Memory B cell (primary cell): ENCODE results near the gene MAGI3.

Experiments
- ATAC-seq: fragments of 150-1000 bp; cut with Tn5 transposase; 2 replicates; pipeline ENCODE4 v1.10.0; 2021; ENCODE audit warnings: low read depth, mild to moderate bottlenecking, moderate library complexity
- DNase-seq, 2 donors: peaks; one replicate each; pipeline ENCODE4 v3.0.0; 2022; ENCODE audit warnings: low spot score in 2 of 2
- H3K27ac Mint-ChIP-seq: one replicate; pipeline ENCODE4 v1.8.0; 2022; ENCODE audit warnings: mild to moderate bottlenecking, moderate library complexity, mixed read lengths
- H3K27me3 Mint-ChIP-seq: one replicate; pipeline ENCODE4 v1.8.0; 2022; ENCODE audit warnings: mixed read lengths
- H3K36me3 Mint-ChIP-seq: one replicate; pipeline ENCODE4 v1.8.0; 2022; ENCODE audit warnings: mild to moderate bottlenecking, mixed read lengths
- H3K4me1 Mint-ChIP-seq: one replicate; pipeline ENCODE4 v1.8.0; 2022; ENCODE audit warnings: mixed read lengths
- H3K4me3 Mint-ChIP-seq: one replicate; pipeline ENCODE4 v1.8.0; 2022; ENCODE audit warnings: mild to moderate bottlenecking, moderate library complexity, mixed read lengths
- H3K9me3 Mint-ChIP-seq: one replicate; pipeline ENCODE4 v1.8.0; 2022; ENCODE audit warnings: mixed read lengths

Gene MAGI3

DNA sequence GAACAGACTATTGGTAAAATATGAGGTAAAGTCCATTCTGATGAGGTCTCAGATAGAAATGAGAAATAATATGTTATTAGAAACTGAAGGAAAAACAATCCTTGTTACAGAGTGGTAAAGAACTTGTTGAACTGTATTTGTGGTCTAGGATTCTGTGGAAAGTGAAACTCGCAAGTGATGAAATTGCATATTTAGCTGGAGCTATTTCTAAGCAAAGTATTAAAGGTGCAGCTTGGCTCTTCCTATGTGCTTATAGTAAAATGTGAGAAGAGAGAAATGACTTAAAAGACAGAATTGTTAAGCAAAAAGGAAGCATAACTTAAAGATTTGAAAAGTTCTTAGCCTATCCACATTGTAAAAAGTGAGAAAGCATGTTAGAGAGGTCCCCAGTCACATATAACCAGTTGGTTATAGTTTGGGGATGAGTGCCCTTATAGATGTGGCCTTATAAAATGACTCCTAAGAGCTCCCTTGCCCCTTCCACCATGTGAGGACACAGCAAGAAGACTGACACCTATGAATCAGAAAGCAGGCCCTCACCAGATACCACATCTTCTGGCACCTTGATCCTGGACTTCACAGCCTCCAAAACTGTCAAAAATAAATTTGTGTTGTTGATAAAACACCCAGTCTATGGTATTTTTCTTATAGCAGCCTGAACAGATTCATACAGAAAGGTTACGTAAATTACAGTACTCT is 344.2 kb downstream of the MAGI3 start:
- ATAC-seq (no peak), DNase-seq (no peak)
- Mint-ChIP-seq H3K27ac (no peak overlapping the region), H3K9me3 (no peaks in the 10 kb centered on the region), H3K4me1 (no peaks in the 10 kb centered on the region), H3K27me3 (no peaks in the 10 kb centered on the region), H3K4me3 (no peak overlapping the region), H3K36me3 (peaks cover 17% of the 10 kb centered on the region)
